HEK293 (cell line): ENCODE results near the gene HDAC10.

Experiments used
- CTCF ChIA-PET: fragments of 350-600 bp; formaldehyde crosslinking; extraction: SDS; loops from one replicate; lab custom pipeline; 2021; ENCODE audit warnings: antibody characterized with exemption; lab: Yijun Ruan, JAX
- POLR2A ChIA-PET: fragments of 300-600 bp; formaldehyde crosslinking; extraction: SDS; loops from one replicate; lab custom pipeline; 2020; ENCODE audit warnings: antibody characterized with exemption, inconsistent platforms; lab: Yijun Ruan, JAX
- H3K27ac ChIP-seq: fragments of 200-500 bp; sonication (Bioruptor generic); 2 replicates; pipeline ENCODE4 v1.5.1; 2014; ENCODE audit warnings: low read depth, low read length, control low read depth, inconsistent platforms; ENCODE audit errors: extremely low read depth
- H3K36me3 ChIP-seq, 2 experiments: fragments of 200-500 bp in 1 of 2; sonication (Bioruptor generic) in 1 of 2; 1 replicate in 1 of 2; 2 replicates in 1 of 2; pipeline ENCODE4 v1.5.1; 2014 to 2017; ENCODE audit warnings: inconsistent platforms in 2 of 2, low read length in 2 of 2; ENCODE audit not compliant: control insufficient read depth in 2 of 2, insufficient read depth in 1 of 2
- H3K4me1 ChIP-seq: fragments of 200-500 bp; sonication (Bioruptor generic); 2 replicates; pipeline ENCODE4 v1.5.1; 2014; ENCODE audit warnings: mild to moderate bottlenecking, low read length, inconsistent platforms; ENCODE audit not compliant: control insufficient read depth, insufficient read depth
- H3K4me3 ChIP-seq: 2 replicates; pipeline ENCODE4 v1.5.1; 2011; ENCODE audit warnings: low read depth, mild to moderate bottlenecking, control low read depth, low read length, moderate library complexity
- H3K9me3 ChIP-seq: fragments of 200-500 bp; sonication (Bioruptor generic); 2 replicates; pipeline ENCODE4 v1.5.1; 2014; ENCODE audit warnings: low read depth, low read length, inconsistent platforms; ENCODE audit not compliant: control insufficient read depth, insufficient read depth
- CTCF ChIP-seq: fragments of 450-650 bp; formaldehyde crosslinking; IDR thresholded peaks from 2 replicates; pipeline ENCODE4 v1.5.1; 2016; ENCODE audit warnings: missing biosample characterization, missing genetic modification characterization
- FEZF1 ChIP-seq: fragments of 450-650 bp; formaldehyde crosslinking; IDR thresholded peaks from 2 replicates; pipeline ENCODE4 v1.5.1; 2016; ENCODE audit warnings: missing biosample characterization, missing genetic modification characterization
- GLIS1 ChIP-seq: fragments of 450-650 bp; formaldehyde crosslinking; IDR thresholded peaks from 2 replicates; pipeline ENCODE4 v1.5.1; 2016; ENCODE audit warnings: missing biosample characterization, missing genetic modification characterization
- IKZF3 ChIP-seq: fragments of 450-650 bp; IDR thresholded peaks from 2 replicates; pipeline ENCODE4 v1.5.0; 2018; ENCODE audit warnings: missing biosample characterization, mild to moderate bottlenecking, missing genetic modification characterization, moderate library complexity
- KLF8 ChIP-seq: fragments of 450-650 bp; formaldehyde crosslinking; IDR thresholded peaks from 2 replicates; pipeline ENCODE4 v1.5.1; 2016; ENCODE audit warnings: missing biosample characterization, missing genetic modification characterization
- OSR2 ChIP-seq: fragments of 450-650 bp; formaldehyde crosslinking; IDR thresholded peaks from 2 replicates; pipeline ENCODE4 v1.5.1; 2016; ENCODE audit warnings: missing biosample characterization, missing genetic modification characterization
- REPIN1 ChIP-seq: fragments of 450-650 bp; formaldehyde crosslinking; IDR thresholded peaks from 2 replicates; pipeline ENCODE4 v1.5.1; 2017; ENCODE audit warnings: missing biosample characterization, missing genetic modification characterization, low read depth
- SCRT1 ChIP-seq: fragments of 450-650 bp; formaldehyde crosslinking; IDR thresholded peaks from 2 replicates; pipeline ENCODE4 v1.5.1; 2016; ENCODE audit warnings: missing biosample characterization, missing genetic modification characterization, borderline replicate concordance
- SP2 ChIP-seq: fragments of 450-650 bp; formaldehyde crosslinking; IDR thresholded peaks from 2 replicates; pipeline ENCODE4 v1.5.1; 2016; ENCODE audit warnings: missing biosample characterization, missing genetic modification characterization
- ZEB2 ChIP-seq: fragments of 450-650 bp; formaldehyde crosslinking; IDR thresholded peaks from 2 replicates; pipeline ENCODE4 v1.5.1; 2016; ENCODE audit warnings: missing biosample characterization, missing genetic modification characterization
- ZFP37 ChIP-seq: fragments of 450-650 bp; formaldehyde crosslinking; IDR thresholded peaks from 2 replicates; pipeline ENCODE4 v1.5.1; 2016; ENCODE audit warnings: missing biosample characterization, missing genetic modification characterization
- ZIC2 ChIP-seq: fragments of 450-650 bp; formaldehyde crosslinking; IDR thresholded peaks from 2 replicates; pipeline ENCODE4 v1.5.1; 2016; ENCODE audit warnings: missing biosample characterization, missing genetic modification characterization
- ZNF132 ChIP-seq: fragments of 450-650 bp; formaldehyde crosslinking; IDR thresholded peaks from 2 replicates; pipeline ENCODE4 v1.5.1; 2017; ENCODE audit warnings: missing biosample characterization, missing genetic modification characterization, borderline replicate concordance
- ZNF155 ChIP-seq: fragments of 450-650 bp; formaldehyde crosslinking; IDR thresholded peaks from 2 replicates; pipeline ENCODE4 v1.5.1; 2016; ENCODE audit warnings: missing biosample characterization, missing genetic modification characterization
- ZNF174 ChIP-seq: fragments of 450-650 bp; formaldehyde crosslinking; IDR thresholded peaks from 2 replicates; pipeline ENCODE4 v1.5.0; 2017; ENCODE audit warnings: missing biosample characterization, mild to moderate bottlenecking, missing genetic modification characterization
- ZNF211 ChIP-seq: fragments of 450-650 bp; formaldehyde crosslinking; IDR thresholded peaks from 2 replicates; pipeline ENCODE4 v1.5.1; 2016; ENCODE audit warnings: low read depth, missing biosample characterization, missing genetic modification characterization
- ZNF223 ChIP-seq: fragments of 450-650 bp; formaldehyde crosslinking; IDR thresholded peaks from 2 replicates; pipeline ENCODE4 v1.5.1; 2016; ENCODE audit warnings: missing biosample characterization, missing genetic modification characterization
- ZNF354C ChIP-seq: fragments of 450-650 bp; formaldehyde crosslinking; IDR thresholded peaks from 2 replicates; pipeline ENCODE4 v1.5.1; 2016; ENCODE audit warnings: missing biosample characterization, missing genetic modification characterization, low read depth, borderline replicate concordance
- ZNF362 ChIP-seq: fragments of 450-650 bp; formaldehyde crosslinking; IDR thresholded peaks from 2 replicates; pipeline ENCODE4 v1.5.1; 2016; ENCODE audit warnings: missing biosample characterization, missing genetic modification characterization
- ZNF610 ChIP-seq: fragments of 450-650 bp; formaldehyde crosslinking; IDR thresholded peaks from 2 replicates; pipeline ENCODE4 v1.5.1; 2016; ENCODE audit warnings: missing biosample characterization, missing genetic modification characterization, borderline replicate concordance
- ZNF654 ChIP-seq: fragments of 450-650 bp; formaldehyde crosslinking; IDR thresholded peaks from 2 replicates; pipeline ENCODE4 v1.5.1; 2016; ENCODE audit warnings: low read depth, missing biosample characterization, missing genetic modification characterization
- ZNF701 ChIP-seq: fragments of 450-650 bp; formaldehyde crosslinking; IDR thresholded peaks from 2 replicates; pipeline ENCODE4 v1.5.1; 2016; ENCODE audit warnings: missing biosample characterization, missing genetic modification characterization
- ZNF777 ChIP-seq: fragments of 450-650 bp; formaldehyde crosslinking; IDR thresholded peaks from 2 replicates; pipeline ENCODE4 v1.5.1; 2017; ENCODE audit warnings: missing biosample characterization, missing genetic modification characterization, borderline replicate concordance
- TF ChIP-seq, protein P1 (sequence below): fragments of 450-650 bp; formaldehyde crosslinking; optimal IDR thresholded peaks from 2 replicates; pipeline ENCODE3; 2016; ENCODE audit warnings: missing biosample characterization, mild to moderate bottlenecking, missing genetic modification characterization

HDAC10 gene

GRCh38 chr22:50236731-50237409 is 14.2 kb downstream of the HDAC10 start:
- ChIA-PET POLR2A (interaction anchor here (0.9 kb wide), 1 partner anchor 25 kb away, joined by 3 read pairs; no protein-coding TSS in a partner anchor), CTCF (interaction anchor here (1.0 to 1.6 kb wide), 4 partner anchors 9 to 469 kb away, joined by 3 to 9 read pairs (median 4); no protein-coding TSS in a partner anchor)
- no peaks in the 10 kb centered on the region for H3K4me1 ChIP-seq
- H3K9me3 ChIP-seq = no peaks in the 10 kb centered on the region
- no peak overlapping the region for H3K4me3 ChIP-seq
- TF ChIP-seq ZNF654 (tag by site-specific recombination) = peak; percentile 21
- TF ChIP-seq OSR2 (tag by site-specific recombination) = no peak
- no peak for TF ChIP-seq ZFP37 (tag by site-specific recombination)
- peak; percentile 98 for TF ChIP-seq ZIC2 (tag by site-specific recombination)
- peak; percentile 12; the same call in 1 of the 2 replicates for TF ChIP-seq SCRT1
- TF ChIP-seq GLIS1 (tag by site-specific recombination) = peak; percentile 63
- TF ChIP-seq ZNF354C (tag by site-specific recombination) = no peak
- peak; percentile 25; the same call in 1 of the 2 replicates for TF ChIP-seq CTCF (tag by site-specific recombination)
- H3K36me3 ChIP-seq = peaks cover 21 to 73% of the 10 kb centered on the region in 2 experiments; a peak in 2 of 3 replicates
- H3K27ac ChIP-seq = no peak overlapping the region

DNA sequence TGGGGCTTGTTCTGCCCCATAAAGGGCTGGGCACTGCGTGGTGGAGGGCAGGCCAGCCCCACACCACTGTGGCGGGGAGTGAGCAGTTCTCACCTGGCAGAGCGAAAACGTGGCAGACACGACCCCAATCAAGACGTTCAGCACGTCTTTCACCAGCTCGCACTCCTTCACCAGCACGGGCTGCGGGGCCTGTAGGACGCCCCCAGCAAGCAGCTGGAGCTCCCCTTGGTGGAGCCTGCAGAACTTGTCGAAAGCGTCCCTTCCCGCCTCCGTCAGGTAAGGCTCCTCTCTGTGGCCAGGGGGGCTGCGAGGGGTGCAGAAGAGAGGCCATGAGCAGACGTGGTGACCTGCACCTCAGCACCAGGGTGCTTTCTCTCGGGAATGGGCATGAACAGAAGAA is 17.8 kb downstream of the HDAC10 start:
- TF ChIP-seq ZNF211 (tag by site-specific recombination) (no peak), ZNF610 (no peak), ZEB2 (no peak), FEZF1 (tag by site-specific recombination) (no peak)
- ChIA-PET CTCF (interaction anchor here (0.7 to 1.8 kb wide), 5 partner anchors 8 to 198 kb away, joined by 3 to 7 read pairs (median 3); no protein-coding TSS in a partner anchor), POLR2A (interaction anchor here (1.3 kb wide), 1 partner anchor 11 kb away, joined by 4 read pairs; the partner anchor contains the start of gene TUBGCP6)
- H3K4me1 ChIP-seq = no peaks in the 10 kb centered on the region
- no peaks in the 10 kb centered on the region for H3K9me3 ChIP-seq
- peaks cover 29 to 71% of the 10 kb centered on the region in 2 experiments for H3K36me3 ChIP-seq
- H3K4me3 ChIP-seq = no peak overlapping the region
- no peak overlapping the region for H3K27ac ChIP-seq

DNA sequence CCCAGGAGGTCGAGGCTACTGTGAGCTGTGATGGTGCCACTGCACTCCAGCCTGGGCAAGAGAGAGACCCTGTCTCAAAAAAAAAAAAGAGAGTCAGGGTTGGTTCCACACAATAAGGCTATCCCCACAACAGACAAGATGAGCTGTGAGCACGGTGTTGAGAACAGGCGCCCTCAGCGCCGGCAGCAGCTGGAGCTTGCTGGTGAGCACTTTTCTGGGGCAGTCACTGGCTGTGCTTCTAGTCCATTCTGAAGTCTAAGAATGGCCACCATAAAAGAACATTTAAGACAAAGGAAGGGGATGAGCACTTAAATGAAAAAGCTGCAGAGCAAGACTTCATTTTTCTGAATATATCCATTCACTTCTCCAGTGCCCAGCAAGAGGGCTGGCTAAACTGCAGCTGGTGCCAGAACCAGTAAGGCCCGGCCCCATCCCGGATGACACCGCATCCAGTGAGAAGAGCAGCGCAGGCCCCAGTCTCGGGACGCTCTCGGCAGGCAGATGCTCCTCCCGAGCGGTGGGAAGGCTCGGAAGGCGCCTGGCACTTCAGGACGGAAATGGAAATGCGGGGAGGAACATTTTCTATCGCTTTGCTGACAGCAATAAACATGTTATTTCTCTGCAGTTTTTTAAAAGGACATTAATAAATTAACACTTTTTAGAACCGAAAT is 18.4 kb downstream of the HDAC10 start:
- Histone ChIP-seq H3K36me3 (peaks cover 23 to 71% of the 10 kb centered on the region in 2 experiments), H3K9me3 (no peaks in the 10 kb centered on the region), H3K4me1 (no peaks in the 10 kb centered on the region), H3K27ac (no peak overlapping the region), H3K4me3 (no peak overlapping the region)
- CTCF ChIA-PET = interaction anchor here (0.7 to 1.8 kb wide), 5 partner anchors 9 to 198 kb away, joined by 3 to 7 read pairs (median 3); no protein-coding TSS in a partner anchor
- POLR2A ChIA-PET = interaction anchor here (0.7 to 1.3 kb wide), 2 partner anchors 12 to 110 kb away, joined by 3 to 4 read pairs; partner anchors contain the start of gene TUBGCP6
- TF ChIP-seq REPIN1 (tag by site-specific recombination) = no peak
- no peak for TF ChIP-seq SP2 (tag by site-specific recombination)
- TF ChIP-seq ZNF777 (tag by site-specific recombination) = no peak
- TF ChIP-seq KLF8 (tag by site-specific recombination) = no peak
- no peak for TF ChIP-seq ZNF223 (tag by site-specific recombination)
- no peak for TF ChIP-seq ZNF362 (tag by site-specific recombination)
- TF ChIP-seq, protein P1, sequence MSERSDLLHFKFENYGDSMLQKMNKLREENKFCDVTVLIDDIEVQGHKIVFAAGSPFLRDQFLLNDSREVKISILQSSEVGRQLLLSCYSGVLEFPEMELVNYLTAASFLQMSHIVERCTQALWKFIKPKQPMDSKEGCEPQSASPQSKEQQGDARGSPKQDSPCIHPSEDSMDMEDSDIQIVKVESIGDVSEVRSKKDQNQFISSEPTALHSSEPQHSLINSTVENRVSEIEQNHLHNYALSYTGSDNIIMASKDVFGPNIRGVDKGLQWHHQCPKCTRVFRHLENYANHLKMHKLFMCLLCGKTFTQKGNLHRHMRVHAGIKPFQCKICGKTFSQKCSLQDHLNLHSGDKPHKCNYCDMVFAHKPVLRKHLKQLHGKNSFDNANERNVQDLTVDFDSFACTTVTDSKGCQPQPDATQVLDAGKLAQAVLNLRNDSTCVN (tag by site-specific recombination) = no peak
- no peak for TF ChIP-seq ZNF174
- no peak for TF ChIP-seq ZNF701 (tag by site-specific recombination)
- TF ChIP-seq IKZF3 = no peak
- no peak for TF ChIP-seq ZNF155 (tag by site-specific recombination)
- no peak for TF ChIP-seq ZNF132
